CD4-positive, alpha-beta memory T cell (primary cell): Measurements from ENCODE around the gene NR2F6. TPM values are rescaled to one million over a fixed set of nuclear protein-coding genes. Genes with fewer than 3 reads are reported as not detected.
A peak's percentile ranks its signal among the peaks of the same experiment; 100 is the strongest.

ENCODE experiments used
- CTCF ChIA-PET: fragments of 350-600 bp; sonication (Branson Sonifier 250); formaldehyde crosslinking; loops from one replicate; lab custom pipeline; 2021; ENCODE audit warnings: inconsistent platforms; ENCODE audit not compliant: partially characterized antibody; lab: Charles Lee
- POLR2A ChIA-PET: fragments of 350-600 bp; sonication (Branson Sonifier 250); formaldehyde crosslinking; loops from one replicate; lab custom pipeline; 2021; ENCODE audit not compliant: partially characterized antibody; lab: Charles Lee
- DNase-seq, 5 donors: peaks; one replicate each; pipeline versions ENCODE4 v3.0.0 to v3.0.0-alpha.2; 2020 to 2022; ENCODE audit warnings: mixed read lengths in 1 of 5
- H3K27ac ChIP-seq: one replicate; pipeline ENCODE4 v1.7.0; 2013; ENCODE audit warnings: low read depth, low read length
- H3K27me3 ChIP-seq: 2 replicates; pipeline ENCODE4 v1.7.0; 2013; ENCODE audit warnings: mild to moderate bottlenecking, low read length, moderate library complexity; ENCODE audit not compliant: insufficient read depth
- H3K36me3 ChIP-seq: 2 replicates; pipeline ENCODE4 v1.7.0; 2013; ENCODE audit warnings: mild to moderate bottlenecking, low read length, moderate library complexity; ENCODE audit not compliant: insufficient read depth
- H3K4me1 ChIP-seq: 2 replicates; pipeline ENCODE4 v1.7.0; 2013; ENCODE audit warnings: mild to moderate bottlenecking, low read length, moderate library complexity; ENCODE audit not compliant: insufficient read depth
- H3K4me3 ChIP-seq, 2 donors: one replicate each; pipeline ENCODE4 v1.7.0; 2013; ENCODE audit warnings: low read length in 2 of 2, mild to moderate bottlenecking in 1 of 2
- H3K9me3 ChIP-seq, 2 donors: one replicate each; pipeline ENCODE4 v1.7.0; 2013; ENCODE audit warnings: low read length in 2 of 2, control low read depth in 1 of 2; ENCODE audit not compliant: control insufficient read depth in 1 of 2
- H3K27ac Mint-ChIP-seq, 7 donors: one replicate each; pipeline ENCODE4 v1.8.0; 2020 to 2021; ENCODE audit warnings: mixed read lengths in 7 of 7, mild to moderate bottlenecking in 6 of 7, inconsistent platforms in 3 of 7, moderate library complexity in 3 of 7
- H3K27me3 Mint-ChIP-seq, 2 donors: one replicate each; pipeline ENCODE4 v1.8.0; 2020 to 2021; ENCODE audit warnings: mixed read lengths in 2 of 2
- H3K36me3 Mint-ChIP-seq, 2 donors: one replicate each; pipeline ENCODE4 v1.8.0; 2020 to 2021; ENCODE audit warnings: mixed read lengths in 2 of 2, inconsistent platforms in 1 of 2, mild to moderate bottlenecking in 1 of 2
- H3K4me1 Mint-ChIP-seq, 4 donors: one replicate each; pipeline ENCODE4 v1.8.0; 2020 to 2021; ENCODE audit warnings: mixed read lengths in 4 of 4, mild to moderate bottlenecking in 1 of 4
- H3K4me3 Mint-ChIP-seq, 8 donors: one replicate each; pipeline ENCODE4 v1.8.0; 2020 to 2021; ENCODE audit warnings: mixed read lengths in 8 of 8, mild to moderate bottlenecking in 7 of 8, moderate library complexity in 6 of 8, inconsistent platforms in 3 of 8
- H3K9me3 Mint-ChIP-seq, 8 donors: one replicate each; pipeline ENCODE4 v1.8.0; 2020 to 2021; ENCODE audit warnings: mixed read lengths in 8 of 8, mild to moderate bottlenecking in 5 of 8, inconsistent platforms in 3 of 8, moderate library complexity in 1 of 8
- intact Hi-C: fragments of 100-400 bp; cut with micrococcal nuclease; formaldehyde crosslinking; loops from one replicate; pipeline ENCODE4 v1.15.1; 2023
- polyA plus RNA-seq, 2 donors: library from polyadenylated mRNA; unstranded; fragments of 300-500 nt; fragmentation: Illumina TruSeq; gene quantifications; one replicate each; pipeline ENCODE4 v1.2.3, GENCODE V29; 2021
- total RNA-seq, 2 experiments: library from RNA; stranded (reverse); gene quantifications; one replicate each; pipeline ENCODE4 v1.2.3, GENCODE V29; 2021

Gene NR2F6
- total and polyA plus RNA-seq, 4 experiments from 2014 or later: 1.2 to 7.1 (median 4.7) TPM

GRCh38 chr19:17211547-17212446 is 33.9 kb downstream of the NR2F6 start:
- no peaks in the 10 kb centered on the region for H3K9me3 Mint-ChIP-seq
- peaks cover 5 to 21% (median 14%) of the 10 kb centered on the region in 4 donors for H3K4me1 Mint-ChIP-seq
- H3K4me3 Mint-ChIP-seq: no peak overlapping the region
- ChIA-PET POLR2A (no interaction called here), CTCF (no interaction called here)
- Histone ChIP-seq H3K36me3 (peaks cover 10% of the 10 kb centered on the region), H3K4me3 (no peak overlapping the region), H3K27ac (no peak overlapping the region), H3K27me3 (no peaks in the 10 kb centered on the region), H3K4me1 (peaks cover 16% of the 10 kb centered on the region), H3K9me3 (no peaks in the 10 kb centered on the region)
- no peaks in the 10 kb centered on the region for H3K27me3 Mint-ChIP-seq
- intact Hi-C loops: no loop called here
- H3K27ac Mint-ChIP-seq: no peak overlapping the region
- H3K36me3 Mint-ChIP-seq: peaks cover 26 to 44% of the 10 kb centered on the region in 2 donors
- DNase-seq: no peak

DNA sequence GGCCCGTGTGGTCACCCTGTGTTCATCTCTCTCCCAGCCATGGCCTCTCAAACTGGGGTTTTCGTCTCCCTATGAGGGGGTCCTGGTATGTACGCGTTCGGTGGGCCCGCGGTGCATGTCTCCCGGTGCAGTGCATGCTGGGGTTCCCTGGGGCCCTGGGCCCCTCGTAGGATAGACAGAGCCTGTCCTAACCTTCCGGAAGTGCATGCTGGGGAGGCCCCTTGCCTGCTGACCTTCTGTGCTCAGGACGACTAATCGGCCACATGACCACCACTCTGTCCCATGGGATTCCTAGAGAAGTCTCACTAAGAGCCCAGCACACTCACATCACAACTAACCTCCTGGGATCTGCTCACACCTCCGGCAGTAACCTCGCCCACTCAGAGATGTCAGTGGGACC is 35.4 kb downstream of the NR2F6 start:
- CTCF ChIA-PET: no interaction called here
- H3K36me3 ChIP-seq: peaks cover 10% of the 10 kb centered on the region

DNA sequence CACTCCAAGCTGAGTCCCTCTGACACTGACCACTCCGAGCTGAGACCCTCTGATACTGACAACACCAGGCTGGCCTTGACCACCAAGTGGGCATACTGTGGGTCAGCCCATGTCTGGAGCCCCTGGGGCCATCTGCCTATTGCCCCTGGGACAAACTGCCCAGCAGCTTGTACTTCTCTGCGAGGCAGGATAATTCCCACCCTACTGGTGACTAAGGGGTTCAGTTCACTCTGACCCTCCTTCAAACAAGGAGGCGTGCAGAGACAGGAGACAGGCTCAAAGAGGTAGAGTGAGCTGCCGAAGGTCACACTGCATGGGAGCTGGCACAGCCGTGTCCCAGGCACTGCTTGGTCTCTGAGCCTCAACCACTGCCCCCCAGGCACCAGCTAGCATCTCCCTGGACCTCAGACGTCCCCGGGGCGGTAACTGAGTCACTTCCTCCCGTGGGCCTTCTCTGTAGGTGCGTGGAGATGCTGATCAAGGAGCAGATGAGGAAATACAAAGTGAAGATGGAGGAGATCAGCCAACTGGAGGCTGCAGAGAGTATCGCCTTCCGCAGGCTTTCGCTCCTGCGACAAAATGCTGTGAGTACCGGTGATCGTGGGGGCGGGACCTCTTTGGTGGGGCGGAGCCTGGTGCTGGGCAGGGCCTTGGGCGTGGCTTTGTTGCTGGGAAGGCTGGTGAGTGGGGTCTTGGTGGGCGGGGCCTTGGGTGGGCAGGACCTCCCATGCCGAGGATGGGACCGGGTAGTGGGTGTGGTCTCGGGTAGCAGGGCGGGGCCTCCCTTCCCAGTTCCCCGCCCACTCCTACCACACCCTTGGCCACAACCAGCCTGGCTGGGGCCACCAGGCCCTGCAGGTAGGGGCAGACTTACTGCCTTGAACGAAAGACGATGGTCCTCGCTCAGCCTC is 36.3 kb downstream of the NR2F6 start:
- H3K4me1 ChIP-seq: peaks cover under 1% of the 10 kb centered on the region
- no peak overlapping the region for H3K27ac ChIP-seq
- Mint-ChIP-seq H3K4me1 (peaks cover 1 to 4% (median 3%) of the 10 kb centered on the region in 4 donors), H3K27me3 (no peaks in the 10 kb centered on the region), H3K27ac (peak overlapping the region in 5 of 7 donors; percentile 9 to 73 (median 25)), H3K9me3 (no peaks in the 10 kb centered on the region), H3K4me3 (no peak overlapping the region), H3K36me3 (peaks cover 20 to 39% of the 10 kb centered on the region in 2 donors)
- ChIA-PET CTCF (interaction anchor here (0.9 to 1.6 kb wide), 3 partner anchors 25 to 141 kb away, joined by 3 to 4 read pairs (median 3); no protein-coding TSS in a partner anchor), POLR2A (interaction anchor here (0.9 to 1.8 kb wide), 2 partner anchors 17 to 62 kb away, joined by 5 read pairs; partner anchors contain the start of gene OCEL1)
- H3K4me3 ChIP-seq: no peak overlapping the region
- no peak for DNase-seq
- no peaks in the 10 kb centered on the region for H3K9me3 ChIP-seq
- intact Hi-C loops: no loop called here
- no peaks in the 10 kb centered on the region for H3K27me3 ChIP-seq
- H3K36me3 ChIP-seq: peaks cover 10% of the 10 kb centered on the region

More for the DNA sequence above, 35.4 kb downstream of the NR2F6 start:
- Histone ChIP-seq H3K27ac (no peak overlapping the region), H3K27me3 (no peaks in the 10 kb centered on the region), H3K4me1 (peaks cover 8% of the 10 kb centered on the region), H3K9me3 (no peaks in the 10 kb centered on the region), H3K4me3 (no peak overlapping the region)
- H3K27ac Mint-ChIP-seq: no peak overlapping the region
- no peaks in the 10 kb centered on the region for H3K9me3 Mint-ChIP-seq
- H3K4me3 Mint-ChIP-seq: no peak overlapping the region
- peaks cover 5 to 11% (median 10%) of the 10 kb centered on the region in 4 donors for H3K4me1 Mint-ChIP-seq
- no peak for DNase-seq
- intact Hi-C loops: no loop called here
- peaks cover 24 to 40% of the 10 kb centered on the region in 2 donors for H3K36me3 Mint-ChIP-seq
- POLR2A ChIA-PET: no interaction called here
- H3K27me3 Mint-ChIP-seq: no peaks in the 10 kb centered on the region

- Histone ChIP-seq H3K9me3 (no peaks in the 10 kb centered on the region), H3K4me1 (no peaks in the 10 kb centered on the region), H3K27me3 (no peaks in the 10 kb centered on the region), H3K36me3 (peaks cover 20% of the 10 kb centered on the region), H3K27ac (no peak overlapping the region), H3K4me3 (no peak overlapping the region)
- POLR2A ChIA-PET: interaction anchor here (1.6 kb wide), 1 partner anchor 8 kb away, joined by 7 read pairs; the partner anchor contains the start of gene USE1
- Mint-ChIP-seq H3K4me3 (no peak overlapping the region), H3K27ac (no peak overlapping the region), H3K4me1 (peaks cover 0 to 6% (median 2%) of the 10 kb centered on the region in 4 donors), H3K36me3 (peaks cover 26 to 49% of the 10 kb centered on the region in 2 donors), H3K9me3 (peaks cover 0 to 3% (median 0%) of the 10 kb centered on the region in 8 donors), H3K27me3 (no peaks in the 10 kb centered on the region)
- CTCF ChIA-PET: interaction anchor here (0.7 to 3.2 kb wide), 5 partner anchors 9 to 80 kb away, joined by 3 to 20 read pairs (median 4); partner anchors contain the start of gene USE1
- no peak for DNase-seq
- intact Hi-C loops: no loop called here
Observed at GRCh38 chr19:17206736-17207581, 38.8 kb downstream of the NR2F6 start.

- H3K4me3 ChIP-seq: no peak overlapping the region
- no peaks in the 10 kb centered on the region for H3K27me3 ChIP-seq
- Mint-ChIP-seq H3K27ac (peak overlapping the region in 2 of 7 donors; percentile 8 to 43), H3K27me3 (no peaks in the 10 kb centered on the region), H3K4me3 (no peak overlapping the region), H3K36me3 (peaks cover 34 to 56% of the 10 kb centered on the region in 2 donors), H3K4me1 (peaks cover 0 to 6% (median 2%) of the 10 kb centered on the region in 4 donors), H3K9me3 (peaks cover 0 to 5% (median 0%) of the 10 kb centered on the region in 8 donors)
- H3K9me3 ChIP-seq: no peaks in the 10 kb centered on the region
- intact Hi-C loops: loop anchor here (1.0 kb wide), 2 partner anchors 30 to 77 kb away; no protein-coding TSS in a partner anchor
- no peaks in the 10 kb centered on the region for H3K4me1 ChIP-seq
- no peak overlapping the region for H3K27ac ChIP-seq
- DNase-seq: peak; percentile 48 to 66 (median 63)
- peaks cover 32% of the 10 kb centered on the region for H3K36me3 ChIP-seq
- ChIA-PET POLR2A (interaction anchor here (0.7 to 1.8 kb wide), 4 partner anchors 10 to 30 kb away, joined by 4 to 9 read pairs (median 6); partner anchors contain the start of genes OCEL1 and USE1), CTCF (interaction anchor here (0.8 to 3.2 kb wide), 10 partner anchors 10 to 81 kb away, joined by 3 to 20 read pairs (median 6); partner anchors contain the start of genes BABAM1 and USE1)
Observed at GRCh38 chr19:17205237-17206140, 40.2 kb downstream of the NR2F6 start.
